ENCODE data around the gene NUDC. TPM values are rescaled to one million over a fixed set of nuclear protein-coding genes. Genes with fewer than 3 reads are reported as not detected.

Gene NUDC
- total and polyA plus RNA-seq, 10 of the 15 experiments (the other 5 are each of a cell fraction or from before 2014, with no cell fraction given), result 5.5 to 227 (median 67.4) TPM

GRCh38 chr1:26959722-26960624, 38.4 kb downstream of the NUDC start, which contains the start of gene KDF1:
Gene KDF1, minus strand, starts transcription at chr1:26960468. Its CDS starts 8,088 bp downstream, at chr1:26952380.
- POLR2A ChIA-PET, result no interaction called here
- DNase-seq (ENCODE audit: low read depth, low spot score), result no peak

More at GRCh38 chr1:26959722-26960624, 38.4 kb downstream of the NUDC start, which contains the start of gene KDF1:
- no peaks in the 10 kb centered on the region for H4K20me1 ChIP-seq (ENCODE audit: control insufficient read depth, insufficient read depth)
- no peak within 1 kb of the TSS for H3K27ac ChIP-seq (ENCODE audit: control insufficient read depth, insufficient read depth)
- ChIA-PET RAD21 (ENCODE audit: unreplicated experiment) (no interaction called here), CTCF (no interaction called here), SMC1A (ENCODE audit: uncharacterized antibody, unreplicated experiment) (no interaction called here)
- no peaks in the 10 kb centered on the region for H3K4me1 ChIP-seq (ENCODE audit: control insufficient read depth, insufficient read depth, low read length)
- peak; percentile 46; the same call in 2 of the 3 replicates for ATAC-seq
- H3K9me3 ChIP-seq (replicated peaks; ENCODE audit: control insufficient read depth, insufficient read depth, low read length), result no peaks in the 10 kb centered on the region; the same call in 2 of the 3 replicates
- no peak within 1 kb of the TSS for H3K9ac ChIP-seq (ENCODE audit: control insufficient read depth, insufficient read depth, low read length)
- peaks cover 6 to 7% of the 10 kb centered on the region in 2 experiments for H3K27me3 ChIP-seq (replicated peaks in 1 of 2; ENCODE audit: control insufficient read depth in 2 of 2, insufficient read depth in 2 of 2, low read length in 1 of 2)
- in situ Hi-C loops (cut with MboI) (no loop called here), intact Hi-C loops (cut with micrococcal nuclease; ENCODE audit: unreplicated experiment) (no loop called here)
- H2AFZ ChIP-seq (ENCODE audit: control insufficient read depth, low read depth, low read length), result peak within 1 kb of the TSS; percentile 61
- no peak for FAIRE-seq
- BruUV-seq (replicated peaks), result no TSS peak
- TF ChIP-seq SUPT20H (IDR thresholded peaks at IDR 0.05; ENCODE audit: borderline replicate concordance, control insufficient read depth, low read depth, low read length) (no peak), TCF3 (IDR thresholded peaks at IDR 0.05; ENCODE audit: borderline replicate concordance, insufficient read depth, low read depth, low read length) (0 out of 2 replicates have a peak, but pooled peaks have one; percentile 51), YY1 (IDR thresholded peaks at IDR 0.05; ENCODE audit: low read depth, low read length) (no peak), NFYB (IDR thresholded peaks at IDR 0.05; ENCODE audit: insufficient read depth, low read depth, low read length) (no peak), CTCF (IDR thresholded peaks at IDR 0.05 in 2 of 3, conservative IDR thresholded peaks at IDR 0.05 in 1 of 3; ENCODE audit: control insufficient read depth in 2 of 3, extremely low read depth in 1 of 3, insufficient read depth in 1 of 3, low read depth in 3 of 3, low read length in 3 of 3) (peak in 2 of 3 experiments; percentile 2 to 16; a peak in 1 of 6 replicates)
- peak within 1 kb of the TSS; percentile 50; the same call in 1 of the 2 replicates for H3K4me3 ChIP-seq
- peak within 1 kb of the TSS; percentile 72; the same call in 1 of the 2 replicates for H3K4me2 ChIP-seq (ENCODE audit: control insufficient read depth, insufficient read depth)
- H3K79me2 ChIP-seq (ENCODE audit: control insufficient read depth, insufficient read depth, low read length), result no peaks in the 10 kb centered on the region
- H3K36me3 ChIP-seq (ENCODE audit: control insufficient read depth in 2 of 2, insufficient read depth in 2 of 2, low read length in 1 of 2), result no peaks in the 10 kb centered on the region
- 2% methylated on average over 55 of the region's 86 CpGs for WGBS (ENCODE audit: insufficient coverage, insufficient replicate concordance, low lambda C conversion rate, missing lambda C conversion rate)

Data from GM12878 (cell line).